HUES48 (cell line): Measurements from ENCODE around the gene CDH1.
"Not testable (repeated sequence)": the region's sequence is repeated elsewhere in the genome, so short reads cannot be mapped to it uniquely, and the experiment has no call there.

Source experiments
- H3K27ac ChIP-seq: one replicate; pipeline ENCODE4 v1.7.0; 2013; ENCODE audit warnings: low read depth, low read length, inconsistent platforms
- H3K27me3 ChIP-seq: 2 replicates; pipeline ENCODE4 v1.6.1; 2013; ENCODE audit warnings: mild to moderate bottlenecking, low read length; ENCODE audit not compliant: control insufficient read depth, insufficient read depth
- H3K36me3 ChIP-seq: 2 replicates; pipeline ENCODE4 v1.6.1; 2013; ENCODE audit warnings: low read length; ENCODE audit not compliant: control insufficient read depth, insufficient read depth
- H3K4me1 ChIP-seq: 2 replicates; pipeline ENCODE4 v1.6.1; 2013; ENCODE audit warnings: mild to moderate bottlenecking, low read length; ENCODE audit not compliant: control insufficient read depth, insufficient read depth
- H3K4me3 ChIP-seq: 2 replicates; pipeline ENCODE4 v1.5.1; 2013; ENCODE audit warnings: mild to moderate bottlenecking, low read depth, low read length
- H3K9ac ChIP-seq: 2 replicates; pipeline ENCODE4 v1.6.1; 2013; ENCODE audit warnings: mild to moderate bottlenecking, low read depth, low read length, moderate library complexity
- H3K9me3 ChIP-seq: 2 replicates; pipeline ENCODE4 v1.6.1; 2013; ENCODE audit warnings: low read length; ENCODE audit not compliant: control insufficient read depth, insufficient read depth

CDH1 gene

GRCh38 chr16:68825427-68825826 is 88.3 kb downstream of the CDH1 start:
- no peaks in the 10 kb centered on the region for H3K27me3 ChIP-seq
- H3K9me3 ChIP-seq = no peaks in the 10 kb centered on the region
- no peak overlapping the region for H3K9ac ChIP-seq
- H3K4me3 ChIP-seq = no peak overlapping the region
- H3K27ac ChIP-seq = no peak overlapping the region
- peaks cover 2% of the 10 kb centered on the region; the same call in 1 of the 2 replicates for H3K4me1 ChIP-seq
- H3K36me3 ChIP-seq = peaks cover 89% of the 10 kb centered on the region

GRCh38 chr16:68826652-68827051 is 89.6 kb downstream of the CDH1 start:
- Histone ChIP-seq H3K36me3 (peaks cover 86% of the 10 kb centered on the region), H3K9me3 (no peaks in the 10 kb centered on the region), H3K27me3 (no peaks in the 10 kb centered on the region), H3K4me3 (no peak overlapping the region), H3K27ac (no peak overlapping the region), H3K9ac (no peak overlapping the region), H3K4me1 (peaks cover 2% of the 10 kb centered on the region; the same call in 1 of the 2 replicates)

- Histone ChIP-seq H3K4me1 (no peaks in the 10 kb centered on the region), H3K9ac (no peak overlapping the region), H3K27ac (no peak overlapping the region), H3K4me3 (no peak overlapping the region), H3K9me3 (no peaks in the 10 kb centered on the region), H3K27me3 (no peaks in the 10 kb centered on the region), H3K36me3 (peaks cover 71% of the 10 kb centered on the region)
These were observed 96.2 kb downstream of the CDH1 start for GRCh38 chr16:68833251-68833650.

GRCh38 chr16:68834550-68834949 is 97.5 kb downstream of the CDH1 start:
- H3K4me3 ChIP-seq = no peak overlapping the region
- H3K9me3 ChIP-seq = no peaks in the 10 kb centered on the region
- no peak overlapping the region for H3K9ac ChIP-seq
- H3K27ac ChIP-seq = no peak overlapping the region
- H3K4me1 ChIP-seq = no peaks in the 10 kb centered on the region
- peaks cover 58% of the 10 kb centered on the region for H3K36me3 ChIP-seq
- H3K27me3 ChIP-seq = no peaks in the 10 kb centered on the region

- no peaks in the 10 kb centered on the region for H3K27me3 ChIP-seq
- no peaks in the 10 kb centered on the region for H3K4me1 ChIP-seq
- no peaks in the 10 kb centered on the region for H3K9me3 ChIP-seq
- no peak overlapping the region for H3K4me3 ChIP-seq
- H3K27ac ChIP-seq = no peak overlapping the region
- no peak overlapping the region for H3K9ac ChIP-seq
- H3K36me3 ChIP-seq = peaks cover 46% of the 10 kb centered on the region
These were observed 98.9 kb downstream of the CDH1 start for GRCh38 chr16:68835970-68836369.

- no peak overlapping the region for H3K9ac ChIP-seq
- no peak overlapping the region for H3K4me3 ChIP-seq
- H3K36me3 ChIP-seq = peaks cover 13% of the 10 kb centered on the region
- H3K4me1 ChIP-seq = peaks cover 6% of the 10 kb centered on the region
- no peak overlapping the region for H3K27ac ChIP-seq
- H3K9me3 ChIP-seq = no peaks in the 10 kb centered on the region
- H3K27me3 ChIP-seq = no peaks in the 10 kb centered on the region
These were observed 102.7 kb downstream of the CDH1 start for GRCh38 chr16:68839831-68840230.

GRCh38 chr16:68842964-68843481 is 105.9 kb downstream of the CDH1 start:
- H3K4me1 ChIP-seq, H3K27me3 ChIP-seq, H3K9me3 ChIP-seq, H3K36me3 ChIP-seq, H3K9ac ChIP-seq: not testable (repeated sequence)
- Histone ChIP-seq H3K4me3 (peak overlapping the region; percentile 90), H3K27ac (peak overlapping the region; percentile 91)

GRCh38 chr16:68843482-68844210 is 106.6 kb downstream of the CDH1 start, which contains the start of gene TANGO6:
Gene TANGO6, plus strand, starts transcription at chr16:68843531. Its CDS starts 87 bp downstream, at chr16:68843618.
- peak within 1 kb of the TSS; percentile 83 for H3K9ac ChIP-seq
- H3K4me1 ChIP-seq = peaks cover 8% of the 10 kb centered on the region
- peak within 1 kb of the TSS; percentile 90 for H3K4me3 ChIP-seq
- H3K36me3 ChIP-seq = no peaks in the 10 kb centered on the region
- H3K27ac ChIP-seq = peak within 1 kb of the TSS; percentile 91
- no peaks in the 10 kb centered on the region for H3K9me3 ChIP-seq
- no peaks in the 10 kb centered on the region for H3K27me3 ChIP-seq

- peak overlapping the region; percentile 91 for H3K27ac ChIP-seq
- H3K9ac ChIP-seq = peak overlapping the region; percentile 83
- peaks cover 8% of the 10 kb centered on the region for H3K4me1 ChIP-seq
- no peaks in the 10 kb centered on the region for H3K9me3 ChIP-seq
- H3K36me3 ChIP-seq = no peaks in the 10 kb centered on the region
- no peaks in the 10 kb centered on the region for H3K27me3 ChIP-seq
- peak overlapping the region; percentile 90 for H3K4me3 ChIP-seq
These were observed 107.1 kb downstream of the CDH1 start for GRCh38 chr16:68844211-68844564.

GRCh38 chr16:68848786-68849185 is 111.7 kb downstream of the CDH1 start:
- H3K36me3 ChIP-seq = no peaks in the 10 kb centered on the region
- no peaks in the 10 kb centered on the region for H3K9me3 ChIP-seq
- H3K9ac ChIP-seq = no peak overlapping the region
- no peaks in the 10 kb centered on the region for H3K27me3 ChIP-seq
- H3K27ac ChIP-seq = no peak overlapping the region
- H3K4me1 ChIP-seq = peaks cover 8% of the 10 kb centered on the region; the same call in 1 of the 2 replicates
- no peak overlapping the region for H3K4me3 ChIP-seq

- no peaks in the 10 kb centered on the region for H3K36me3 ChIP-seq
- 0 out of 2 replicates have a peak, but pooled peaks cover 2% of the 10 kb centered on the region for H3K4me1 ChIP-seq
- no peak overlapping the region for H3K4me3 ChIP-seq
- no peaks in the 10 kb centered on the region for H3K27me3 ChIP-seq
- H3K27ac ChIP-seq = no peak overlapping the region
- H3K9ac ChIP-seq = no peak overlapping the region
- no peaks in the 10 kb centered on the region for H3K9me3 ChIP-seq
These were observed 113.4 kb downstream of the CDH1 start for GRCh38 chr16:68850481-68850880.
